ENCODE results near the gene DAPK3.
A peak's percentile ranks its signal among the peaks of the same experiment; 100 is the strongest.

DAPK3 gene

GRCh38 chr19:3984584-3984907, 13.6 kb upstream of the DAPK3 start:
- TF ChIP-seq, protein P1, sequence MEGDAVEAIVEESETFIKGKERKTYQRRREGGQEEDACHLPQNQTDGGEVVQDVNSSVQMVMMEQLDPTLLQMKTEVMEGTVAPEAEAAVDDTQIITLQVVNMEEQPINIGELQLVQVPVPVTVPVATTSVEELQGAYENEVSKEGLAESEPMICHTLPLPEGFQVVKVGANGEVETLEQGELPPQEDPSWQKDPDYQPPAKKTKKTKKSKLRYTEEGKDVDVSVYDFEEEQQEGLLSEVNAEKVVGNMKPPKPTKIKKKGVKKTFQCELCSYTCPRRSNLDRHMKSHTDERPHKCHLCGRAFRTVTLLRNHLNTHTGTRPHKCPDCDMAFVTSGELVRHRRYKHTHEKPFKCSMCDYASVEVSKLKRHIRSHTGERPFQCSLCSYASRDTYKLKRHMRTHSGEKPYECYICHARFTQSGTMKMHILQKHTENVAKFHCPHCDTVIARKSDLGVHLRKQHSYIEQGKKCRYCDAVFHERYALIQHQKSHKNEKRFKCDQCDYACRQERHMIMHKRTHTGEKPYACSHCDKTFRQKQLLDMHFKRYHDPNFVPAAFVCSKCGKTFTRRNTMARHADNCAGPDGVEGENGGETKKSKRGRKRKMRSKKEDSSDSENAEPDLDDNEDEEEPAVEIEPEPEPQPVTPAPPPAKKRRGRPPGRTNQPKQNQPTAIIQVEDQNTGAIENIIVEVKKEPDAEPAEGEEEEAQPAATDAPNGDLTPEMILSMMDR (IDR thresholded peaks at IDR 0.05; ENCODE audit: low read depth, low read length, missing control alignments) = no peak
- H3K4me3 ChIP-seq (replicated peaks; ENCODE audit: low read depth, low read length) = peak overlapping the region; percentile 100

DNA sequence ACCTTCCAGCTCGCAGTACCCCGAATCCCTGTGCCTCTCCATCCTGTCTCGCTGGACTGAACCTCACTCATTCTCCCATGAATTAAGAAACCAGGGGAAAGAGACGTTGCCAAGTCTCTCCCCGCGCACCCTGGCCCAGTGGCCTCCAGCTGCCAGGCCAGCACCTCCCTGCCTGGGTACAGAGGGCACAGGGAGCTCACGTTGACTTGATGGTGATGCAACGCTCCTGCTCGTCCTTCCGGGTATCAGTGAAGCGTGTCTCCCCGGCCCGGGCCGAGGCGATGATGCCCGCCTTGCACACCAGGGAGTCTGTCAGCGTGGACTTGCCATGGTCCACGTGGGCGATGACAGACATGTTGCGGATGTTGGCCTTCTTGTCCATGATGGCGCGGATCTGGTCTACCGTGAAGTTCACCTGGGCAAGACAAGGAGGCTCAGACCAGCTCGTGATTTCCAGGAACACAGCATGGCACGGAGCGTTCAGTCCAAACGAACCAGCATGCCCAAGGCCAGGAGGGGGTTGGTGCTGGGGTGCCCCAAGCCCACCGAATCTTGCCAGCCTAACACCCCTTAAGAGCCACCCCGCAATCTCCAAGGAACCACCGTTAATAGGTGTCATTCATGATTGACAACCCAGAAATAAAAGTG, 13.2 kb upstream of the DAPK3 start:
- DNase-seq (ENCODE audit: extremely low read depth, low read depth) = no peak
- peak overlapping the region; percentile 100 for H3K4me3 ChIP-seq (replicated peaks; ENCODE audit: low read depth, low read length)
- TF ChIP-seq, protein P1 (IDR thresholded peaks at IDR 0.05; ENCODE audit: low read depth, low read length, missing control alignments) = no peak

More at GRCh38 chr19:3984584-3984907, 13.6 kb upstream of the DAPK3 start:
- no peak for DNase-seq (ENCODE audit: extremely low read depth, low read depth)

- peak overlapping the region; percentile 100 for H3K4me3 ChIP-seq (replicated peaks; ENCODE audit: low read depth, low read length)
- TF ChIP-seq, protein P1 (IDR thresholded peaks at IDR 0.05; ENCODE audit: low read depth, low read length, missing control alignments) = no peak
- DNase-seq (ENCODE audit: extremely low read depth, low read depth) = no peak
These were observed 12.6 kb upstream of the DAPK3 start for GRCh38 chr19:3983542-3983914.

DNA sequence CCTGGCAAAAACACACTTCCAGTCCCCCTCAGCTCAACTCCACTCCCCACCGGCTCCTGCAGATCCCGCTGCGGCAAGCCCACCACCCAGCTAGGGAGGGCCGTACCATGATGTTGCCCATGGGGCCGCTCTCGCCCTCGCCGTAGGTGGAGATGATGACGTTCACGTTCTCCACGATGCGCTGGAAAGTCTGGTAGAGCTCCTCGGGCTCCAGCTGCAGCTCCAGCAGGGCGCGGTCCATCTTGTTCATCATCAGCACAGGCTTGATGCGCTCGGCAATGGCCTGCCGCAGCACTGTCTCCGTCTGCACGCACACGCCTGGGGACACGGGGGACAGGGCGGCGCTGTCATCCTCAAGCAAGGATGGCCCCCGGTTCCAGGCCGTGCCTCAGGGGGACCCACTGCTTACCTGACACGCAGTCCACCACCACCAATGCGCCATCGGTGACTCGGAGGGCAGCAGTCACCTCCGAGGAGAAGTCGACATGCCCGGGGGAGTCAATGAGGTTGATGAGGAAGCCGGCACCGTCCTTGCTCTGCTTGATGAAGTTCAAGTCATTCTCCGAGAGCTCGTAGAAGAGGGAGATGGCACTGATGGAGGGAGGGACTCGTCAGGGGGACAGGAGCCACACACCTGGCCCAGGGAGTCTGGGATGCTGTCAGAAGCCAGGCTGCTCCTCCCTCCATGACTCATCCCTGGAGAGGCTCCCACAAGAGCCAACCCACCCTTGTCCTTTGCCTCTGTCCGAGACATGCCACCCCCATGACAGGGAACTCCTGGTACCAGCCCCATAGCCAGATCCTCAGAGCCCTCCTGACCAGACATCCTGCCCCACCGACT, 12.0 kb upstream of the DAPK3 start:
- H3K4me3 ChIP-seq (replicated peaks; ENCODE audit: low read depth, low read length) = peak overlapping the region; percentile 100
- TF ChIP-seq, protein P1 (IDR thresholded peaks at IDR 0.05; ENCODE audit: low read depth, low read length, missing control alignments) = no peak
- no peak for DNase-seq (ENCODE audit: extremely low read depth, low read depth)

DNA sequence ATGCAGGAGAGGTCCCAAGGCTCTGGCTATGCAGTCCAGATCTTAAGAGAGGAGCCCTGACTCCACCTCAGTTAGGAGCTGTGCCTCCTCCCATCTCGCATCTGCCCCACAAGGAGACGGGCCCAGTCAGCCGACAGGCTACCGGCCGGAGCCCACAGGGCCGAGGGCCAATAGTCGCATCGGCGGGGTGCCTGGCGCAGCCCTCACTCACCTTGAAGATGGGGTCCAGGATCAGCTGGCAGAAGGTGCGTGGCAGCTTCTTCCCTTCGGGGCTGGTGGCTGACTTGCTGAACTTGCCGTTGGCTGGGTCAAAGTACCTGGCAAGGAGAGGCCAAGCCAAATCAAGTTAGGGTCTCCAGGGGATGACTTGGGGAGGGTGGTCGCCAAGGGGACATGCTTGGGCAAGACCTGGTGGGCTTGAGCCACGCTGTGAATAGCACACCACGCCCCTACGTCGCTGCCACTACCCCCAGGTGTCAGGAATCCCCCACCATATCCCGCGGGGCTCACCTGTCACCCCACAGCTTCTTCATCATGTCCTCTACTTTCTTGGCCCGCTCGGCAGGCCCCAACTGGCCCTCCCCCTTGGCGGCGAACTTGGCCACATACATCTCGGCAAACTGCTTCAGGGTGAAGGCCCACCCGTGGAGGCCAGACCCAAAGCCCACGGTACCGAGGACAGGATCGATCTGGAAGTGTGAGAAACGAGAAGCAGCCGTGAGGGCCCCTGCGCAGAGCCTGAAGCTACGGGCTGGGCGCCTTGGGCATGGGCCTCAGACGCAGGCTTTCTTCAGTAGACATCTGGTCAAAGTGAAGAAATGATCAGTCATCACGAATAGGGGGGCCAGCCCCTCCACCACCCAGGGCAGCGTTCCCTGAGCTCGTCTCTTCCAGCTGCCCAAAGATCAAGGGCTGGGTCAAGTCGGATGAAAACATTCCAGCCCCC, 11.1 kb upstream of the DAPK3 start:
- H3K4me3 ChIP-seq (replicated peaks; ENCODE audit: low read depth, low read length) = peak overlapping the region; percentile 100
- no peak for DNase-seq (ENCODE audit: extremely low read depth, low read depth)
- TF ChIP-seq, protein P1 (IDR thresholded peaks at IDR 0.05; ENCODE audit: low read depth, low read length, missing control alignments) = no peak

DNA sequence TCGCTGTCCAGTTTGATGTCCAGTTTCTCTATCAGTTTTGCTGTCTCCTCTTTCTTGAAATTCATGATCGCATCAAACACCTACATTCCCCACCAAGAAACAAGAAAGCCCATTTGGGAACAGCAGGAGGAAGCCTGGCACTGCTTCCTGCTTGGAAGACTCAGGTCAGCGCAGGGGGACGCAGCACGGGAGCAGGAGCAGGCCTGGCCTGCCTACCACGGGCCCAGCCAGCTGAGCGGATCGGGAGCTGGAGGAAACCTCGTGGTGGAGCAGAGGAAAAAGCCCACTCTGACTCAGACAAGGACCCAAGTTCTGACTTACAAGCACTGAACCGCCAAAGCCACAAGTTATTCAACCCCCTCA, 10.5 kb upstream of the DAPK3 start:
- peak overlapping the region; percentile 100 for H3K4me3 ChIP-seq (replicated peaks; ENCODE audit: low read depth, low read length)
- DNase-seq (ENCODE audit: extremely low read depth, low read depth) = no peak
- TF ChIP-seq, protein P1 (IDR thresholded peaks at IDR 0.05; ENCODE audit: low read depth, low read length, missing control alignments) = no peak

Measured in HFF-Myc (cell line).